Measurements from ENCODE around the gene SEZ6L2.
"Not testable (repeated sequence)": the region's sequence is repeated elsewhere in the genome, so short reads cannot be mapped to it uniquely, and the experiment has no call there.

Gene SEZ6L2

GRCh38 chr16:29910819-29911675, 11.7 kb upstream of the SEZ6L2 start:
- no peak for DNase-seq (ENCODE audit: low read depth, low spot score)

- not testable (repeated sequence) for DNase-seq (ENCODE audit: low read depth, low spot score)
Measured at GRCh38 chr16:29909851-29910250, 10.5 kb upstream of the SEZ6L2 start.

GRCh38 chr16:29909391-29909790, 10.0 kb upstream of the SEZ6L2 start:
- DNase-seq (ENCODE audit: low read depth, low spot score) = no peak

- DNase-seq (ENCODE audit: low read depth, low spot score) = no peak
Measured at GRCh38 chr16:29908719-29909220, 9.4 kb upstream of the SEZ6L2 start.

- no peak for DNase-seq (ENCODE audit: low read depth, low spot score)
Measured at GRCh38 chr16:29907973-29908372, 8.6 kb upstream of the SEZ6L2 start.

GRCh38 chr16:29906520-29907244, 7.3 kb upstream of the SEZ6L2 start:
- no peak for DNase-seq (ENCODE audit: low read depth, low spot score)

- DNase-seq (ENCODE audit: low read depth, low spot score) = no peak
Measured at GRCh38 chr16:29905668-29906067, 6.3 kb upstream of the SEZ6L2 start.

GRCh38 chr16:29904947-29905346, 5.6 kb upstream of the SEZ6L2 start:
- DNase-seq (ENCODE audit: low read depth, low spot score) = no peak

GRCh38 chr16:29903590-29903989, 4.2 kb upstream of the SEZ6L2 start:
- DNase-seq (ENCODE audit: low read depth, low spot score) = no peak

- no peak for DNase-seq (ENCODE audit: low read depth, low spot score)
Measured at GRCh38 chr16:29901607-29901945, 2.2 kb upstream of the SEZ6L2 start.

GRCh38 chr16:29900888-29901606, 1.7 kb upstream of the SEZ6L2 start:
- no peak for DNase-seq (ENCODE audit: low read depth, low spot score)

GRCh38 chr16:29900102-29900887, 945 bp upstream of the SEZ6L2 start, which contains the start of gene ASPHD1:
TSS of gene ASPHD1 (plus strand) at chr16:29900488. CDS start at chr16:29900972, 484 bp downstream.
- no peak for DNase-seq (ENCODE audit: low read depth, low spot score)

GRCh38 chr16:29898804-29899515, 390 bp downstream of the SEZ6L2 start:
- no peak for DNase-seq (ENCODE audit: low read depth, low spot score)

GRCh38 chr16:29898135-29898803, 1.1 kb downstream of the SEZ6L2 start:
- no peak for DNase-seq (ENCODE audit: low read depth, low spot score)

GRCh38 chr16:29897333-29897732, 2.0 kb downstream of the SEZ6L2 start:
- no peak for DNase-seq (ENCODE audit: low read depth, low spot score)

GRCh38 chr16:29896841-29897240, 2.5 kb downstream of the SEZ6L2 start:
- DNase-seq (ENCODE audit: low read depth, low spot score) = no peak

GRCh38 chr16:29894352-29894751, 5.0 kb downstream of the SEZ6L2 start:
- no peak for DNase-seq (ENCODE audit: low read depth, low spot score)

- no peak for DNase-seq (ENCODE audit: low read depth, low spot score)
Measured at GRCh38 chr16:29893553-29893952, 5.8 kb downstream of the SEZ6L2 start.

GRCh38 chr16:29892458-29892813, 6.9 kb downstream of the SEZ6L2 start:
- DNase-seq (ENCODE audit: low read depth, low spot score) = no peak
